GM19324 (cell line): ENCODE results near the gene TMEM11.
"Not testable (repeated sequence)": the region's sequence is repeated elsewhere in the genome, so short reads cannot be mapped to it uniquely, and the experiment has no call there.

Source experiments
- ATAC-seq: cut with Tn5 transposase; IDR thresholded peaks from one replicate; pipeline ENCODE4 v1.9.1; 2021; ENCODE audit warnings: mild to moderate bottlenecking, moderate library complexity; ENCODE audit not compliant: unreplicated experiment, low FRiP score

TMEM11 gene

GRCh38 chr17:21242780-21243515 lies 29.0 kb upstream of the TMEM11 start:
- no peak for ATAC-seq

GRCh38 chr17:21242026-21242697 lies 28.2 kb upstream of the TMEM11 start:
- ATAC-seq = no peak

GRCh38 chr17:21241564-21241963 lies 27.6 kb upstream of the TMEM11 start:
- ATAC-seq = no peak

GRCh38 chr17:21240369-21241055 lies 26.6 kb upstream of the TMEM11 start:
- ATAC-seq = no peak

GRCh38 chr17:21239680-21240368 lies 25.9 kb upstream of the TMEM11 start:
- no peak for ATAC-seq

GRCh38 chr17:21235921-21236320 lies 22.0 kb upstream of the TMEM11 start:
- no peak for ATAC-seq

GRCh38 chr17:21233581-21234347 lies 19.8 kb upstream of the TMEM11 start:
- ATAC-seq = no peak

GRCh38 chr17:21232033-21232749 lies 18.2 kb upstream of the TMEM11 start:
- ATAC-seq = no peak

- no peak for ATAC-seq
These were observed 17.6 kb upstream of the TMEM11 start for GRCh38 chr17:21231533-21231932.

- no peak for ATAC-seq
These were observed 14.9 kb upstream of the TMEM11 start for GRCh38 chr17:21228845-21229244.

- ATAC-seq = no peak
These were observed 14.2 kb upstream of the TMEM11 start for GRCh38 chr17:21228111-21228510.

- ATAC-seq = not testable (repeated sequence)
These were observed 13.3 kb upstream of the TMEM11 start for GRCh38 chr17:21227277-21227676.

GRCh38 chr17:21223086-21223485 lies 9.1 kb upstream of the TMEM11 start:
- ATAC-seq = no peak

GRCh38 chr17:21218831-21219380 lies 4.9 kb upstream of the TMEM11 start:
- no peak for ATAC-seq

- ATAC-seq = no peak
These were observed 4.1 kb upstream of the TMEM11 start for GRCh38 chr17:21218101-21218500.

- no peak for ATAC-seq
These were observed 3.4 kb upstream of the TMEM11 start for GRCh38 chr17:21217346-21217745.

- no peak for ATAC-seq
These were observed 2.0 kb upstream of the TMEM11 start for GRCh38 chr17:21215935-21216334.

GRCh38 chr17:21214777-21215541 lies 998 bp upstream of the TMEM11 start:
- ATAC-seq = peak; percentile 15

- peak; percentile 23 for ATAC-seq
These were observed 335 bp downstream of the TMEM11 start for GRCh38 chr17:21213638-21214014.
